GM12872 (cell line): ENCODE data around the gene TMEM233.

Source experiments
- TF ChIP-seq, protein P1 (sequence below): IDR thresholded peaks from 3 replicates; pipeline ENCODE4 v1.5.1; 2011; ENCODE audit warnings: low read depth, mild to moderate bottlenecking, low read length, moderate library complexity; ENCODE audit not compliant: insufficient read depth

TMEM233 gene

DNA sequence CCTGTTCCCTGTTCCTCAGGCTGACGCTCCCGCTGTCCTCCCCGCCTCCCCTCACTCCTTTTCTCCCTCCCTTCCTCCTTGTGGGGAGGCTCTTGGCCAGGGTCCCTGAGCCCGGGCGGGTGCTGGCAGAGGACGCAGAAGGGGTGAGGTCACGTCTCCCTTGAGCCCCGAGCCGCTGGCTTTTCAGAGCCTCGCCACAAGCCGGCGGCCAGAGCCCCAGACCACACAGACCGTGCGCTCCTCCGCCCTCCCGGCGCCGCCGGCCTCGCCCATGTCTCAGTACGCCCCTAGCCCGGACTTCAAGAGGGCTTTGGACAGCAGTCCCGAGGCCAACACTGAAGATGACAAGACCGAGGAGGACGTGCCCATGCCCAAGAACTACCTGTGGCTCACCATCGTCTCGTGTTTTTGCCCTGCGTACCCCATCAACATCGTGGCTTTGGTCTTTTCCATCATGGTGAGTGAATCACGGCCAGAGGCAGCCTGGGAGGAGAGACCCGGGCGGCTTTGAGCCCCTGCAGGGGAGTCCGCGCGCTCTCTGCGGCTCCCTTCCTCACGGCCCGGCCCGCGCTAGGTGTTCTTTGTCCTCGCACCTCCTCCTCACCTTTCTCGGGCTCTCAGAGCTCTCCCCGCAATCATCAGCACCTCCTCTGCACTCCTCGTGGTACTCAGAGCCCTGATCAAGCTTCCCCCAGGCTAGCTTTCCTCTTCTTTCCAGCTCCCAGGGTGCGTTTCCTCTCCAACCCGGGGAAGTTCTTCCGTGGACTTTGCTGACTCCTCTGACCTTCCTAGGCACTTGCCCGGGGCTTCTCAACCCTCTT is at the start of gene TMEM233:
TMEM233 (plus strand) TSS at position 197 of the 821 bp plus-strand sequence; CDS start at position 272, 75 bp downstream.
- TF ChIP-seq, protein P1, sequence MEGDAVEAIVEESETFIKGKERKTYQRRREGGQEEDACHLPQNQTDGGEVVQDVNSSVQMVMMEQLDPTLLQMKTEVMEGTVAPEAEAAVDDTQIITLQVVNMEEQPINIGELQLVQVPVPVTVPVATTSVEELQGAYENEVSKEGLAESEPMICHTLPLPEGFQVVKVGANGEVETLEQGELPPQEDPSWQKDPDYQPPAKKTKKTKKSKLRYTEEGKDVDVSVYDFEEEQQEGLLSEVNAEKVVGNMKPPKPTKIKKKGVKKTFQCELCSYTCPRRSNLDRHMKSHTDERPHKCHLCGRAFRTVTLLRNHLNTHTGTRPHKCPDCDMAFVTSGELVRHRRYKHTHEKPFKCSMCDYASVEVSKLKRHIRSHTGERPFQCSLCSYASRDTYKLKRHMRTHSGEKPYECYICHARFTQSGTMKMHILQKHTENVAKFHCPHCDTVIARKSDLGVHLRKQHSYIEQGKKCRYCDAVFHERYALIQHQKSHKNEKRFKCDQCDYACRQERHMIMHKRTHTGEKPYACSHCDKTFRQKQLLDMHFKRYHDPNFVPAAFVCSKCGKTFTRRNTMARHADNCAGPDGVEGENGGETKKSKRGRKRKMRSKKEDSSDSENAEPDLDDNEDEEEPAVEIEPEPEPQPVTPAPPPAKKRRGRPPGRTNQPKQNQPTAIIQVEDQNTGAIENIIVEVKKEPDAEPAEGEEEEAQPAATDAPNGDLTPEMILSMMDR: no peak

DNA sequence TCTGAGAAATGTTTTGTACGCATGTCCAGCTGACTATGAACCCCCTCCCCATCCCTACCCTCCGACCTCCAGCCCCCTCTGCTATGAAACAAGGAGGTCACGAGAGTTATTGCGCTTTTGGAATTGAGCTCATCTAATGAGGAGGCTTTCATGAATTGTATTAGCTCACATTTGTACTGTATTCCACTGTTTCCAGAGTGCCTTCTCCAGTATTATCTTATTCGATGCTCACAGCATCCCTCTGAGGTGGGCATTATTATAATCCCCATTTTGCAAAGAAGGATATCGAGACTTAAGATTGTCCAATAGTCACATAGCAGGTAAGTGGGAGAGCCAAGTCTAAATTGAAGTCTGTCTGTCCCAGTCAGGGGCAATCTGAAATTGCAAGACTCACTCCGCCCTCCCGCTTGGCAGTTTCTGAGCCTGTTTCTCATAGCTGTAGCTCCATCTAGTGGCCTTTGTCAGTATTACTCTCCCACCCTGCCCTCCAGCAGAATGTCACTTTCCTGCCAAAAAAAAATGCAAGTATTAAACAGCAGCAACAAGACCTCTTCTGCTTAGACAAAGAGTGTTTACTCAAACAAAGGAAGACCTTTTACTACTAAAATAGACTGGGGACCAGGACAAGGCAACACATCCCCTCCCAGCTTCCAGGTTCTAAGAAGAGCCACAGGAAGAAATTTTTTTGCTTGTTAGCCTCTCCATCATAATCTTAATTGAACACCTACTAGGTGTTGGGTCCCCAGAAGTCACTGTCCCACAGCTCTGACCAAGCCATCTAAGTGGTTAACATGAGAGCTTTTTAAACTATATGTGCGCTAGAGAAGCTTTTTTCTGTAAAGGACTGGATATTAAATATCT is 48.6 kb upstream of the TMEM233 start:
- TF ChIP-seq, protein P1: peak; percentile 89

DNA sequence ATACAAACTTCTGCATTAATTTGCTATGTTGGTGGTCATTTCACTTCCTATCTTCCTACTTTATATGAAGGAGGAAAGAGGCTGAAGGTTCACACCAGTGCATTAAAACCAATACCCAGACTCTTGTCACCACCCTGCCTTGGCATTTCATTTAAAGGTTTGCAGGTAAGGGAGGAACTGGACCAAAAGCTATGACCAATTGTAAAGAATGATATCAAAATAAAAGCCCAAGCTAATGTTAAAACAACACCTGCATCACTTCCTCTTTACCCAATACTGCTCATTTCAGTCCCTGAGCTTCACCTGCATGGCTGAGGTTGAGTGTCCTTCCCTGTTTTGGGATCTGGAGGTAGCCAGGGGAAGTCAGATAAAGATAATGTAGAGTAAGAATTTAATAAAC is 47.2 kb upstream of the TMEM233 start:
- TF ChIP-seq, protein P1: no peak

DNA sequence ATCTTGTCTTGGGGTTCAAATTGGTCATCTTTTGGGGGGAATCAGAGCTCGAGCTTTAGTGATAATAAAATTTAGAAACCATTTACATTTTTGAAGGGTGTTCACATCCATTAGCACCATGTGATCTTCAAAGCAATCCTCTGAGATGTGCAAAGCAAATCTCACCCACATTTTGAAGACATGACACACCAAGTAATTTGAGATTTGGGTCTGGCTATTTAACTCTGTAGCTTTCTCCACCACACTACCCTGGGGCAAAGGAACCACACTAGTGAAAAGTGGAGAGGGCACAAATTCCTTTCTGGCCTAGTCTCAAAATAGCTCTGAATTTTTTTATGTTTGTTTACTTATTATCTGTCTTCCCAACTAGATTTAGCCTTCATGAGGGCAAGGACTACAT is 46.6 kb upstream of the TMEM233 start:
- TF ChIP-seq, protein P1: no peak

DNA sequence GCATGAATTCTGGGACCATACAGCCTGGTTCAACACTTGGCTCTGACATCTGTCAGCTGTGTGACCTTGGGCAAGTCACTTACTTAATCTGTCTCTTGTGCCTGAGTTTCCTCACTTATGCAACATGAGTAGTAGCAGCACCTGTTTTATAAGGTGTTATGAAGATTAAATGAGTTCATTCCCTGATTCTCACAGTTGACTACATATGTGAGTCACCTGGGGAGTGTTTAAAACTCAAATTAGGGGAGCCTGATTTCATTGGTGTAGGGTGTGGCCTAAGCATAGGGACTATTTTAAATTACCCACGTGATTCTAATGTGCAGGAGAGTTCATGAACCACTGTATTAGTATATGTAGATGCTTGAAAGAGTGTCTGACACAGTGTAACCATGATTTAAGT is 36.7 kb upstream of the TMEM233 start:
- TF ChIP-seq, protein P1: no peak

DNA sequence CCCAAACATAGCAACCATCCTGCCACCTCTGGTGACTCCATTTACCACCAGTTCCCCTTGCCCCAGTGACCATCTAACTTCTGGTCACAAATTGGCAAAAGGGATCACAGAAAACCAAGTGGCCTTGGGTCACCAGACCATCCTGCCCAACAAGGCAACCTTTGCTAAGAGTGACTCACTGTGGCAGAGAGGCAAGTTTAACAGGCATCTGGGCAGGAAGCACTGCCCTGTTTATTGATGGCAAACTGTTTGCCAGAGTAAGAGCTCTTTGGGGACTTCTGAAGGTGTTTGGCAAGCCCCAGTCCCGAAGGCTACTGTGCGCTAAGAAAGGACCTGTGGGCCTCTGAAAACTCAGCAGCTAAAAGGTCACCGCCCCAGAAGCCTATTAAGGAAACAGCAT is 28.2 kb upstream of the TMEM233 start:
- TF ChIP-seq, protein P1: no peak

DNA sequence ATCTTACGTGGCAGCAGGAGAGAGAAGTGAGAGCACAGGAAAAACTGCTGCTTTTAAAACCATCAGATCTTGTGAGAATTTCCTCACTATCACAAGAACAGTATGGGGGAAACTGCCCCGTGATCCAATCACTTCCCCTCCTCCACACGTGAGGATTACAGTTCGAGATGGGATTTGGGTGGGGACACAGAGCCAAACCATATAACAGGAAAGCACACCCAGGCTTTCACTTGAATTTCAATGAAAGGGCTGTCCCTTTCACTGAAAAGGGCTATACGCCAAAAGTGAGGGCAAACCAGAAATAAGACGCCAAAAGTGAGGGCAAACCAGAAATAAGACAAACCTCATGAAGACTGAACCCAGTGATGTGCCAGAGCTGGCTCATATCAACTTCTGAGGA is 22.8 kb upstream of the TMEM233 start:
- TF ChIP-seq, protein P1: no peak
